H54 (cell line): ENCODE measurements around the gene NUDCD2.

ENCODE experiments used
- DNase-seq: peaks from one replicate; pipeline ENCODE4 v3.0.0; 2011; ENCODE audit warnings: low spot score, mixed read lengths; ENCODE audit not compliant: insufficient read length
- FAIRE-seq: peaks from 3 replicates; lab custom pipeline; 2011; peaks lifted over from hg19 to GRCh38; lab: Jason Lieb, UNC
- POLR2A ChIP-seq: IDR thresholded peaks from 2 replicates; pipeline ENCODE4 v1.6.1; 2011; ENCODE audit warnings: low read depth, mild to moderate bottlenecking, low read length

Gene NUDCD2

GRCh38 chr5:163459819-163460561 lies at the start of gene NUDCD2:
NUDCD2 (minus strand) TSS chr5:163460102; CDS start chr5:163460050, 52 bp downstream.
- peak; percentile 93 for FAIRE-seq

GRCh38 chr5:163509291-163509951 lies 49.5 kb upstream of the NUDCD2 start:
- FAIRE-seq (no peak), DNase-seq (no peak)
- no peak for TF ChIP-seq POLR2A

More at GRCh38 chr5:163459819-163460561, at the start of gene NUDCD2:
- TF ChIP-seq POLR2A: peak; percentile 93
- peak; percentile 74 for DNase-seq

GRCh38 chr5:163508753-163509152 lies 48.9 kb upstream of the NUDCD2 start:
- no peak for DNase-seq
- no peak for TF ChIP-seq POLR2A
- no peak for FAIRE-seq

GRCh38 chr5:163506726-163507125 lies 46.8 kb upstream of the NUDCD2 start:
- TF ChIP-seq POLR2A: no peak
- FAIRE-seq (peak; percentile 66), DNase-seq (no peak)

- FAIRE-seq (no peak), DNase-seq (no peak)
- no peak for TF ChIP-seq POLR2A
Observed at GRCh38 chr5:163506095-163506457, 46.2 kb upstream of the NUDCD2 start.

GRCh38 chr5:163505368-163506094 lies 45.6 kb upstream of the NUDCD2 start, which contains the start of gene MAT2B:
MAT2B (plus strand) TSS chr5:163505619; CDS start chr5:163505687, 68 bp downstream.
- FAIRE-seq (peak; percentile 85), DNase-seq (peak; percentile 80)
- peak; percentile 93 for TF ChIP-seq POLR2A

GRCh38 chr5:163505049-163505367 lies 45.1 kb upstream of the NUDCD2 start:
- no peak for TF ChIP-seq POLR2A
- no peak for DNase-seq
- FAIRE-seq: no peak

GRCh38 chr5:163504079-163504931 lies 44.4 kb upstream of the NUDCD2 start:
- FAIRE-seq (peak; percentile 75), DNase-seq (no peak)
- TF ChIP-seq POLR2A: no peak

- DNase-seq (no peak), FAIRE-seq (peak; percentile 93)
- no peak for TF ChIP-seq POLR2A
Observed at GRCh38 chr5:163503106-163504078, 43.5 kb upstream of the NUDCD2 start.

- no peak for DNase-seq
- FAIRE-seq: no peak
- TF ChIP-seq POLR2A: no peak
Observed at GRCh38 chr5:163502521-163502920, 42.6 kb upstream of the NUDCD2 start.

- no peak for DNase-seq
- peak; percentile 71 for FAIRE-seq
- no peak for TF ChIP-seq POLR2A
Observed at GRCh38 chr5:163498886-163499285, 39.0 kb upstream of the NUDCD2 start.

GRCh38 chr5:163497315-163497714 lies 37.4 kb upstream of the NUDCD2 start:
- FAIRE-seq (no peak), DNase-seq (no peak)
- TF ChIP-seq POLR2A: no peak

- peak; percentile 84 for FAIRE-seq
Observed at GRCh38 chr5:163496286-163496685, 36.4 kb upstream of the NUDCD2 start.

More at GRCh38 chr5:163496286-163496685, 36.4 kb upstream of the NUDCD2 start:
- DNase-seq: no peak
- no peak for TF ChIP-seq POLR2A
